WTC11 (cell line): ENCODE data around the gene DYRK2.

Experiments used
- ATF3 ChIP-seq: sonication (generic); formaldehyde crosslinking; conservative IDR thresholded peaks from 2 replicates; pipeline ENCODE4 v1.8.1; 2022; ENCODE audit warnings: mild to moderate bottlenecking, missing genetic modification reagents
- CTCF ChIP-seq: fragments of 200-600 bp; IDR thresholded peaks from 2 replicates; pipeline ENCODE4 v1.8.0; 2022; ENCODE audit warnings: antibody characterized with exemption
- FOXJ3 ChIP-seq: sonication (generic); formaldehyde crosslinking; IDR thresholded peaks from 2 replicates; pipeline ENCODE4 v1.9.0; 2021; ENCODE audit warnings: missing genetic modification reagents, mild to moderate bottlenecking, borderline replicate concordance
- FOXP1 ChIP-seq: sonication (generic); formaldehyde crosslinking; IDR thresholded peaks from 2 replicates; pipeline ENCODE4 v1.8.0; 2022; ENCODE audit warnings: missing genetic modification reagents, mild to moderate bottlenecking, moderate library complexity, borderline replicate concordance
- GABPB1 ChIP-seq: sonication (generic); formaldehyde crosslinking; IDR thresholded peaks from 2 replicates; pipeline ENCODE4 v1.8.1; 2023; ENCODE audit warnings: mild to moderate bottlenecking, missing genetic modification reagents
- IRF2 ChIP-seq: sonication (generic); formaldehyde crosslinking; IDR thresholded peaks from 2 replicates; pipeline ENCODE4 v1.8.0; 2022; ENCODE audit warnings: low read depth, missing genetic modification reagents, borderline replicate concordance
- JUN ChIP-seq: sonication (generic); formaldehyde crosslinking; IDR thresholded peaks from 2 replicates; pipeline ENCODE4 v1.8.0; 2023; ENCODE audit warnings: mild to moderate bottlenecking, missing genetic modification reagents
- MLX ChIP-seq: sonication (generic); formaldehyde crosslinking; IDR thresholded peaks from 2 replicates; pipeline ENCODE4 v1.8.1; 2023; ENCODE audit warnings: mild to moderate bottlenecking, missing genetic modification reagents, moderate library complexity
- SP1 ChIP-seq: sonication (generic); formaldehyde crosslinking; conservative IDR thresholded peaks from 2 replicates; pipeline ENCODE4 v1.8.1; 2022; ENCODE audit warnings: missing genetic modification reagents
- ZMAT4 ChIP-seq: fragments of 250-450 bp; sonication (Bioruptor Pico); IDR thresholded peaks from 2 replicates; pipeline ENCODE4 v1.9.0; 2021; ENCODE audit warnings: mild to moderate bottlenecking
- ZNF138 ChIP-seq: sonication (generic); formaldehyde crosslinking; conservative IDR thresholded peaks from 2 replicates; pipeline ENCODE4 v1.8.1; 2022; ENCODE audit warnings: mild to moderate bottlenecking, moderate library complexity, missing genetic modification reagents
- ZNF512 ChIP-seq: sonication (generic); formaldehyde crosslinking; IDR thresholded peaks from 2 replicates; pipeline ENCODE4 v1.8.1; 2022; ENCODE audit warnings: missing genetic modification reagents, borderline replicate concordance

- TF ChIP-seq ZNF512 (CRISPR knock-in tag): no peak
- no peak for TF ChIP-seq CTCF
- no peak for TF ChIP-seq JUN (CRISPR knock-in tag)
- no peak for TF ChIP-seq MLX (CRISPR knock-in tag)
- TF ChIP-seq IRF2: no peak
- TF ChIP-seq GABPB1 (CRISPR knock-in tag): no peak
- TF ChIP-seq SP1 (CRISPR knock-in tag): no peak
- TF ChIP-seq ATF3 (CRISPR knock-in tag): no peak
- TF ChIP-seq ZMAT4 (CRISPR knock-in tag): no peak
- no peak for TF ChIP-seq FOXP1 (CRISPR knock-in tag)
- no peak for TF ChIP-seq FOXJ3 (CRISPR knock-in tag)
- no peak for TF ChIP-seq ZNF138 (CRISPR knock-in tag)
Observed at GRCh38 chr12:67649261-67649569, 670 bp downstream of the DYRK2 start.
